Liver (tissue), 3 donors: ENCODE results near the gene PFN3.

ENCODE experiments used
- FOXA1 ChIP-seq: IDR thresholded peaks from 2 replicates; pipeline ENCODE4 v1.6.1; 2016; ENCODE audit warnings: antibody characterized with exemption
- GABPA ChIP-seq, 2 donors: IDR thresholded peaks in 1 of 2; conservative IDR thresholded peaks in 1 of 2; 2 replicates each; pipeline ENCODE4 v1.6.1; 2016; ENCODE audit warnings: antibody characterized with exemption in 2 of 2, mild to moderate bottlenecking in 1 of 2, moderate library complexity in 1 of 2
- NR2F2 ChIP-seq: IDR thresholded peaks from 2 replicates; pipeline ENCODE4 v1.6.1; 2016; ENCODE audit warnings: antibody characterized with exemption
- SP1 ChIP-seq: IDR thresholded peaks from 2 replicates; pipeline ENCODE4 v1.6.1; 2018; ENCODE audit warnings: antibody characterized with exemption, mild to moderate bottlenecking
- TF ChIP-seq, protein P1 (sequence below): fragments of 150-350 bp; IDR thresholded peaks from 2 replicates; pipeline ENCODE4 v1.5.1; 2017; ENCODE audit warnings: improper control_type of control experiment, low read depth, low read length; ENCODE audit not compliant: missing input control
- TF ChIP-seq, protein P2 (sequence below): IDR thresholded peaks from 2 replicates; pipeline ENCODE4 v1.6.1; 2016; ENCODE audit warnings: antibody characterized with exemption
- donor health status: healthy.
- donor health status: healthy.

DNA sequence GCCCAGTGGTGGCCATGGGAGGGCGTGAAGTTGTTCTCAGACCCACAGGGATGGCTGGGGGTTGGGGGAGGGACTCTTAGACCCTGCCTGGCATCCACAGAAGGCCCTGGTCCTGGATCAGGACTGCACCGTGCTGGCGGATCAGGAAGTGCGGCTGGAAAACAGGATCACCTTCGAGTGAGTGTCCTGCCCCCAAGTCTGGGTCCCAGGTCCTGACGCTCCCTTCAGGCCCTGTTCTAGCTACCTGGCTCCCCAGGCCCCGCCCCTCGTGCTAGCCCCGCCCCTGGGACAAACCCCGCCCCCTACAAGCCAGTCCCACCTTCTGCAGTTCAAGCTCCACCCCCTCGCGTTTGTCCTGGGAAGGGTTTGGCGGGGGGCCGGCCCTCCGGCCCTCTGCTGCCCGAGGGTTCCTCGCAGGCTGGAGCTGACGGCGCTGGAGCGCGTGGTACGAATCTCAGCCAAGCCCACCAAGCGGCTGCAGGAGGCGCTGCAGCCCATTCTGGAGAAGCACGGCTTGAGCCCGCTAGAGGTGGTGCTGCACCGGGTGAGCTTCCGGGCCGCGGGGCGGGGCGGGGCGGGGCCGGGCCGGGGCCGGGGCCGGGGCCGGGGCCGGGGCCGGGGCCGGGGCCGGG is 29.9 kb downstream of the PFN3 start:
- TF ChIP-seq, protein P1, sequence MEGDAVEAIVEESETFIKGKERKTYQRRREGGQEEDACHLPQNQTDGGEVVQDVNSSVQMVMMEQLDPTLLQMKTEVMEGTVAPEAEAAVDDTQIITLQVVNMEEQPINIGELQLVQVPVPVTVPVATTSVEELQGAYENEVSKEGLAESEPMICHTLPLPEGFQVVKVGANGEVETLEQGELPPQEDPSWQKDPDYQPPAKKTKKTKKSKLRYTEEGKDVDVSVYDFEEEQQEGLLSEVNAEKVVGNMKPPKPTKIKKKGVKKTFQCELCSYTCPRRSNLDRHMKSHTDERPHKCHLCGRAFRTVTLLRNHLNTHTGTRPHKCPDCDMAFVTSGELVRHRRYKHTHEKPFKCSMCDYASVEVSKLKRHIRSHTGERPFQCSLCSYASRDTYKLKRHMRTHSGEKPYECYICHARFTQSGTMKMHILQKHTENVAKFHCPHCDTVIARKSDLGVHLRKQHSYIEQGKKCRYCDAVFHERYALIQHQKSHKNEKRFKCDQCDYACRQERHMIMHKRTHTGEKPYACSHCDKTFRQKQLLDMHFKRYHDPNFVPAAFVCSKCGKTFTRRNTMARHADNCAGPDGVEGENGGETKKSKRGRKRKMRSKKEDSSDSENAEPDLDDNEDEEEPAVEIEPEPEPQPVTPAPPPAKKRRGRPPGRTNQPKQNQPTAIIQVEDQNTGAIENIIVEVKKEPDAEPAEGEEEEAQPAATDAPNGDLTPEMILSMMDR, result peak; percentile 83
- TF ChIP-seq FOXA1, result peak; percentile 48
- no peak for TF ChIP-seq GABPA (IDR thresholded peaks at IDR 0.05 in 1 of 2, conservative IDR thresholded peaks at IDR 0.05 in 1 of 2)
- TF ChIP-seq, protein P2, sequence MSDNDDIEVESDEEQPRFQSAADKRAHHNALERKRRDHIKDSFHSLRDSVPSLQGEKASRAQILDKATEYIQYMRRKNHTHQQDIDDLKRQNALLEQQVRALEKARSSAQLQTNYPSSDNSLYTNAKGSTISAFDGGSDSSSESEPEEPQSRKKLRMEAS, result peak; percentile 55
- peak; percentile 70 for TF ChIP-seq SP1
- TF ChIP-seq NR2F2, result no peak
